HepG2 (cell line): ENCODE data around the gene GPR15. TPM values are rescaled to one million over a fixed set of nuclear protein-coding genes. Genes with fewer than 3 reads are reported as not detected.

Experiments
- NFRKB ChIP-seq: fragments of 450-650 bp; IDR thresholded peaks from 2 replicates; pipeline ENCODE4 v1.6.1; 2017
- RFX3 ChIP-seq: IDR thresholded peaks from 2 replicates; pipeline ENCODE4 v1.6.1; 2016; ENCODE audit warnings: missing biosample characterization, missing genetic modification reagents
- ZNF256 ChIP-seq: sonication (generic); formaldehyde crosslinking; conservative IDR thresholded peaks from 2 replicates; pipeline ENCODE4 v1.4.0; 2020; ENCODE audit warnings: missing genetic modification reagents
- ZNF572 ChIP-seq: sonication (generic); formaldehyde crosslinking; IDR thresholded peaks from 2 replicates; pipeline ENCODE4 v1.5.1; 2020; ENCODE audit warnings: mild to moderate bottlenecking, missing genetic modification reagents
- polyA plus RNA-seq, 8 experiments: library from polyadenylated mRNA; depleted of rRNA in 3 of 8; stranded (reverse) in 7 of 8; unstranded in 1 of 8; fragments of >200 nt; fragmentation: Illumina TruSeq in 4 of 8; extraction: Trizol in 4 of 8; gene quantifications; 2 replicates each; pipeline versions ENCODE4 v1.2.1 to v1.2.3, GENCODE V29; 2011 to 2016; ENCODE audit warnings: low read depth in 4 of 8, missing spikeins in 1 of 8, mixed read lengths in 1 of 8; ENCODE audit not compliant: insufficient read depth in 1 of 8
- total RNA-seq, 5 experiments: library from RNA; depleted of rRNA; stranded (reverse); fragments of >200 nt; fragmentation: Illumina TruSeq; extraction: Trizol; gene quantifications; 2 replicates each; pipeline ENCODE4 v1.2.3, GENCODE V29; 2016; ENCODE audit warnings: low read depth in 1 of 5
- TF ChIP-seq, protein P1 (sequence below): sonication (generic); formaldehyde crosslinking; IDR thresholded peaks from 2 replicates; pipeline ENCODE4 v1.4.0; 2020; ENCODE audit warnings: mild to moderate bottlenecking, missing genetic modification reagents
- TF ChIP-seq, protein P2 (sequence below): sonication (generic); formaldehyde crosslinking; IDR thresholded peaks from 2 replicates; pipeline ENCODE4 v1.4.0; 2020; ENCODE audit warnings: mild to moderate bottlenecking, missing genetic modification reagents, borderline replicate concordance

Gene GPR15
- total and polyA plus RNA-seq, 2 of the 13 experiments (the other 11 are each of a cell fraction or from before 2014, with no cell fraction given) = not detected

DNA sequence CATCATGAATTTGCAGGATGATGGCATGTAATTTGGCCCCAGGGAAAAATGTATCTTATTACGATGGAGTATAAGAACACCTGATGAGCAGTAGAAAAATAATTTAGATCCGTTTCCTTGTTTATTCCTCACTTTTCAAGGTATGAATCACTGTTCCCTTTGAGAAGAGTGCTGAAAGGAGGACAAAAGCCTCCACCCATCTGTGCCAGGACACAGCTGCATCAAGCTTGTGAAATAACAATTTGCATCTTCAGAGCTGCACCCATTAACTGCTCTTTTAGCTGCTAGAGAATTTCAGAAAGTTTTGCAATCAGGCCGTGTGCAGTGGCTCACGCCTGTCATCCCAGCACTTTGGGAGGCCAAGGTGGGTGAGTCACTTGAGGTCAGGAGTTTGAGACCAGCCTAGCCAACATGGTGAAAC lies 18.7 kb upstream of the GPR15 start (continued):
- TF ChIP-seq, protein P1, sequence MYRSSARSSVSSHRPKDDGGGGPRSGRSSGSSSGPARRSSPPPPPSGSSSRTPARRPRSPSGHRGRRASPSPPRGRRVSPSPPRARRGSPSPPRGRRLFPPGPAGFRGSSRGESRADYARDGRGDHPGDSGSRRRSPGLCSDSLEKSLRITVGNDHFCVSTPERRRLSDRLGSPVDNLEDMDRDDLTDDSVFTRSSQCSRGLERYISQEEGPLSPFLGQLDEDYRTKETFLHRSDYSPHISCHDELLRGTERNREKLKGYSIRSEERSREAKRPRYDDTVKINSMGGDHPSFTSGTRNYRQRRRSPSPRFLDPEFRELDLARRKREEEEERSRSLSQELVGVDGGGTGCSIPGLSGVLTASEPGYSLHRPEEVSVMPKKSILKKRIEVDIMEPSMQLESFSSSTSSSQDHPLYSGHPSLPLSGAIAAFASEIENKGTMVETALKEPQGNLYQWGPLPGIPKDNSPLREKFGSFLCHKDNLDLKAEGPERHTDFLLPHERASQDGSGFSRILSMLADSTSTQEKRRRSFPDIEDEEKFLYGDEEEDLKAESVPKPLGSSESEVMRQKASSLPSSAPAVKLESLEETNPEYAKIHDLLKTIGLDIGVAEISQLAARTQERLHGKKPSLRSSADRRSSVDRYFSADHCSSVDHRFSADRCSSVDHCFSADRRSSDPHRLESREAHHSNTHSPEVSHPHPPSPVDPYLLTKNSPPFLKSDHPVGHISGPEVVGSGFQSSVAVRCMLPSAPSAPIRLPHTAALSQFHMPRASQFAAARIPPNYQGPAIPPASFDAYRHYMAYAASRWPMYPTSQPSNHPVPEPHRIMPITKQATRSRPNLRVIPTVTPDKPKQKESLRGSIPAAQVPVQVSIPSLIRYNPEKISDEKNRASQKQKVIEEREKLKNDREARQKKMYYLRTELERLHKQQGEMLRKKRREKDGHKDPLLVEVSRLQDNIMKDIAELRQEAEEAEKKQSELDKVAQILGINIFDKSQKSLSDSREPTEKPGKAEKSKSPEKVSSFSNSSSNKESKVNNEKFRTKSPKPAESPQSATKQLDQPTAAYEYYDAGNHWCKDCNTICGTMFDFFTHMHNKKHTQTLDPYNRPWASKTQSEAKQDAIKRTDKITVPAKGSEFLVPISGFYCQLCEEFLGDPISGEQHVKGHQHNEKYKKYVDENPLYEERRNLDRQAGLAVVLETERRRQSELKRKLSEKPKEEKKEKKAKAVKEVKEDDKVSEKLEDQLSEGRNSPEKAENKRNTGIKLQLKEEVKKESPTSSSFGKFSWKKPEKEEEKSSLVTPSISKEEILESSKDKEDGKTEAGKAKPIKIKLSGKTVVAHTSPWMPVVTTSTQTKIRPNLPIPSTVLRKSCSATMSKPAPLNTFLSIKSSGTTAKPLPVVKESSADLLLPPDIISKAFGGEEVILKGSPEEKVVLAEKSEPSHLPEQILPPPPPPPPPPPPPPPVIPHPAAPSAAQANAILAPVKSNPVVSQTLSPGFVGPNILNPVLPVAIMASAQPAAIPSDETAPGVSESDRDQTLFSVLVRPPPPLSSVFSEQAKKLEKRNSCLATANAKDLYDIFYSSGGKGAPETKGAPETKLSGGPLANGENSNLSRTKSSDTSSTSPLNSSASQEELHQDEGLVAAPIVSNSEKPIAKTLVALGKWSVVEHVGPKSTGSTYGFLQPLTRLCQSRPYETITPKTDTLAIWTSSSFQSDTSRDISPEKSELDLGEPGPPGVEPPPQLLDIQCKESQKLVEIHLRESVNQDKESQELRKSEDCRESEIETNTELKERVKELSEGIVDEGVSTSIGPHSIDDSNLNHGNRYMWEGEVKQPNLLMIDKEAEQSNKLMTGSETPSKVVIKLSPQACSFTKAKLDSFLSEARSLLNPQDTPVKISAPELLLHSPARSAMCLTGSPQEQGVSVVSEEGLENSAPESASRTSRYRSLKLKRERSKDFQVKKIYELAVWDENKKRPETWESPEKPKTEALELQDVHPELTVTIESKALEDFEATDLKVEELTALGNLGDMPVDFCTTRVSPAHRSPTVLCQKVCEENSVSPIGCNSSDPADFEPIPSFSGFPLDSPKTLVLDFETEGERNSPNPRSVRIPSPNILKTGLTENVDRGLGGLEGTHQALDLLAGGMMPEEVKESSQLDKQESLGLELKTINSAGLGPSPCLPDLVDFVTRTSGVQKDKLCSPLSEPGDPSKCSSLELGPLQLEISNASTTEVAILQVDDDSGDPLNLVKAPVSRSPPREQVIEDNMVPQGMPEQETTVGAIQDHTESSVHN (CRISPR knock-in tag) = no peak
- TF ChIP-seq ZNF572 (no peak), RFX3 (no peak), NFRKB (no peak), ZNF256 (no peak)
- TF ChIP-seq, protein P2, sequence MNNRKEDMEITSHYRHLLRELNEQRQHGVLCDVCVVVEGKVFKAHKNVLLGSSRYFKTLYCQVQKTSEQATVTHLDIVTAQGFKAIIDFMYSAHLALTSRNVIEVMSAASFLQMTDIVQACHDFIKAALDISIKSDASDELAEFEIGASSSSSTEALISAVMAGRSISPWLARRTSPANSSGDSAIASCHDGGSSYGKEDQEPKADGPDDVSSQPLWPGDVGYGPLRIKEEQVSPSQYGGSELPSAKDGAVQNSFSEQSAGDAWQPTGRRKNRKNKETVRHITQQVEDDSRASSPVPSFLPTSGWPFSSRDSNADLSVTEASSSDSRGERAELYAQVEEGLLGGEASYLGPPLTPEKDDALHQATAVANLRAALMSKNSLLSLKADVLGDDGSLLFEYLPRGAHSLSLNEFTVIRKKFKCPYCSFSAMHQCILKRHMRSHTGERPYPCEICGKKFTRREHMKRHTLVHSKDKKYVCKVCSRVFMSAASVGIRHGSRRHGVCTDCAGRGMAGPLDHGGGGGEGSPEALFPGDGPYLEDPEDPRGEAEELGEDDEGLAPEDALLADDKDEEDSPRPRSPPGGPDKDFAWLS = no peak
